Measurements from ENCODE around the gene SKIDA1. TPM values are rescaled to one million over a fixed set of nuclear protein-coding genes. Genes with fewer than 3 reads are reported as not detected.

Gene SKIDA1
- total RNA-seq, 2 experiments from 2014 or later = 0.25 to 0.38 TPM

DNA sequence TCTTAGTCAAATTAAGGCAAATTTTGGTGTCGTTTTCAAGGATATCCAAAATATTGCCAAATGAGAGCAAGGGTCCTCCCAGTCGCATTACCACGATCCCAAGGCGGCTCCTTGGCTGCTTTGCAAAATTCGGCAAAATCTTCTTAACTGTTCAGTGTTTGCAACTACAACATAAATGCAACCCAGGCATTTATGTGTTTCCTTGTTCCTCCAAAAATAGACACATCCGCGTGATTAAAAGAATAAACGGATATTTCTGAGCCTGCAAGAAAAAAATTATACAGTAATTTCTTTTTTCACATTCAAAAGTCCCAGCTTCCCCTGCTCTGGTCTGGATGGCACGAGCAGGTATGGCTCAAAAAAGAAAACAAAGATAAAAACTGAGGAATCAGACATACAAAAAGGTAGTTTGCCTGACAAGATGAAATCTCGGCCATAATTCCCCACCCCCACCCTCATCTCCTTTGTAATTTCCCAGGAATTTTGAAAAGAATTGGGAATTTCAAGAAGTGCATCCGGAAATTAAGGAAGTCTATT, 6.0 kb downstream of the SKIDA1 start:
- Mint-ChIP-seq H3K36me3 (ENCODE audit: low read depth) (no peaks in the 10 kb centered on the region), H3K4me3 (peak overlapping the region; percentile 80), H3K4me1 (peaks cover 46% of the 10 kb centered on the region), H3K27ac (no peak overlapping the region), H3K9me3 (no peaks in the 10 kb centered on the region), H3K27me3 (peaks cover 60% of the 10 kb centered on the region)
- ChIA-PET CTCF (interaction anchor here (4.0 kb wide), 1 partner anchor 22 kb away, joined by 39 read pairs; no protein-coding TSS in a partner anchor), POLR2A (interaction anchor here (1.6 to 1.8 kb wide), 2 partner anchors 14 to 23 kb away, joined by 4 to 5 read pairs; no protein-coding TSS in a partner anchor)
- DNase-seq = no peak

GRCh38 chr10:21518641-21519396, 6.7 kb downstream of the SKIDA1 start:
- H3K27me3 Mint-ChIP-seq = peaks cover 63% of the 10 kb centered on the region
- H3K4me3 Mint-ChIP-seq = peak overlapping the region; percentile 80
- H3K36me3 Mint-ChIP-seq (ENCODE audit: low read depth) = no peaks in the 10 kb centered on the region
- no peak overlapping the region for H3K27ac Mint-ChIP-seq
- peaks cover 46% of the 10 kb centered on the region for H3K4me1 Mint-ChIP-seq
- ChIA-PET POLR2A (interaction anchor here (1.0 to 1.5 kb wide), 3 partner anchors 8 to 22 kb away, joined by 3 to 9 read pairs (median 3); no protein-coding TSS in a partner anchor), CTCF (interaction anchor here (0.7 to 4.0 kb wide), 6 partner anchors 11 to 458 kb away, joined by 3 to 39 read pairs (median 4); no protein-coding TSS in a partner anchor)
- H3K9me3 Mint-ChIP-seq = no peaks in the 10 kb centered on the region
- no peak for DNase-seq

GRCh38 chr10:21518149-21518640, 7.3 kb downstream of the SKIDA1 start:
- POLR2A ChIA-PET = interaction anchor here (1.0 to 1.5 kb wide), 3 partner anchors 9 to 21 kb away, joined by 3 to 9 read pairs (median 3); no protein-coding TSS in a partner anchor
- H3K4me3 Mint-ChIP-seq = peak overlapping the region; percentile 80

DNA sequence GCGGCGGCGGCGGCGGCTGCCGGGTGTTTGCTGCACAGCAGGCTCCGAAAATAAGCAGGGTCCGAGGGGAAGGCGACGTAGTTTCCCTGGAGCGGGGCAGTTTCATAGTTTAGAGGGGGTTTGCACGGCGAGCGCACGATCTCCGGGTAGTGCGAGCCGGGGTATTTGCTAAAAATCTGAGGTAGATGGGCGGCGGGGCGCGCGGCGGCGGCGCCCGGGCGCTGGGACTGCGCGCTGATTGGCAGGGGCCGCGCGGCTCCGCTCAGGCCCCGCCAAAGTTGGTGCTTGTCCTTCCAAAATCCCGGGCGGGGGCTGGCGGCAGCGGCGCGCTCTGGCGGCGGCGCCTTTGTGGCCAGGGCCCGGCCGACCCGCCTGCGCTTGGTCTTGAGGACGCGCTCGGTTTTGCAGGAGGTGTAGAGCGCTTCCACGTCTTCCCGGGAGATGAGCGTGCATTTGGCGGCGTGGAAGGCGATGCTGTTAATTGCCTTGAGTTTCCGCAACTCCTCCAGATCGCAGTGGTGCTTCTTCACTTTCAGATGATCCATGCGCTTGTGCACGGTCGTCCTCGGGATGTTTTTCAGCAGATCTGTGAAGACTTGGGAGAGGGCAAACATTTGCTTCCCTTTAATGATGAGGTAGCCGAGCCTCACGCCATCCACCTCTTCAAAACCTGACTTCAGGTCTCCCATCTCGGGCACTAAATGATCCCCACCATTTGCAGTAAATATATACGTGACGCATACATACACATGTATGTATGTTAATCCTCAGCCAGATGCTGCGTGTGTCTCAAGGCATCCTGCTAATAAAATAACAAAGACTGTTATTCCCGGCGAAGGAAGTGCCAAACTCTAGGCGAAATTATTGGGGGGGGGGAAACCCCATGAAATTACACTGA, 8.1 kb downstream of the SKIDA1 start:
- ChIA-PET CTCF (interaction anchor here (0.7 to 4.0 kb wide), 4 partner anchors 13 to 21 kb away, joined by 3 to 39 read pairs (median 16); no protein-coding TSS in a partner anchor), POLR2A (interaction anchor here (1.0 to 2.0 kb wide), 3 partner anchors 10 to 21 kb away, joined by 3 to 9 read pairs (median 5); no protein-coding TSS in a partner anchor)
- H3K27ac Mint-ChIP-seq = no peak overlapping the region

More at GRCh38 chr10:21518149-21518640, 7.3 kb downstream of the SKIDA1 start:
- no peaks in the 10 kb centered on the region for H3K36me3 Mint-ChIP-seq (ENCODE audit: low read depth)
- peaks cover 46% of the 10 kb centered on the region for H3K4me1 Mint-ChIP-seq
- DNase-seq = no peak
- CTCF ChIA-PET = interaction anchor here (0.7 to 4.0 kb wide), 6 partner anchors 12 to 459 kb away, joined by 3 to 39 read pairs (median 4); no protein-coding TSS in a partner anchor
- no peaks in the 10 kb centered on the region for H3K9me3 Mint-ChIP-seq
- H3K27ac Mint-ChIP-seq = no peak overlapping the region
- H3K27me3 Mint-ChIP-seq = peaks cover 70% of the 10 kb centered on the region

GRCh38 chr10:21516242-21517131, 9.0 kb downstream of the SKIDA1 start:
- Mint-ChIP-seq H3K9me3 (no peaks in the 10 kb centered on the region), H3K4me3 (peak overlapping the region; percentile 80), H3K27ac (no peak overlapping the region), H3K27me3 (peaks cover 81% of the 10 kb centered on the region), H3K4me1 (peaks cover 46% of the 10 kb centered on the region), H3K36me3 (ENCODE audit: low read depth) (no peaks in the 10 kb centered on the region)
- ChIA-PET CTCF (interaction anchor here (3.6 kb wide), 1 partner anchor 20 kb away, joined by 26 read pairs; no protein-coding TSS in a partner anchor), POLR2A (interaction anchor here (2.0 to 2.2 kb wide), 2 partner anchors 10 to 20 kb away, joined by 5 to 17 read pairs; partner anchors contain the start of gene SKIDA1)
- DNase-seq = peak; percentile 57

More for the DNA sequence above, 8.1 kb downstream of the SKIDA1 start:
- DNase-seq = peak; percentile 36
- no peaks in the 10 kb centered on the region for H3K36me3 Mint-ChIP-seq (ENCODE audit: low read depth)
- H3K9me3 Mint-ChIP-seq = no peaks in the 10 kb centered on the region
- H3K4me3 Mint-ChIP-seq = peak overlapping the region; percentile 80
- peaks cover 46% of the 10 kb centered on the region for H3K4me1 Mint-ChIP-seq
- H3K27me3 Mint-ChIP-seq = peaks cover 78% of the 10 kb centered on the region

DNA sequence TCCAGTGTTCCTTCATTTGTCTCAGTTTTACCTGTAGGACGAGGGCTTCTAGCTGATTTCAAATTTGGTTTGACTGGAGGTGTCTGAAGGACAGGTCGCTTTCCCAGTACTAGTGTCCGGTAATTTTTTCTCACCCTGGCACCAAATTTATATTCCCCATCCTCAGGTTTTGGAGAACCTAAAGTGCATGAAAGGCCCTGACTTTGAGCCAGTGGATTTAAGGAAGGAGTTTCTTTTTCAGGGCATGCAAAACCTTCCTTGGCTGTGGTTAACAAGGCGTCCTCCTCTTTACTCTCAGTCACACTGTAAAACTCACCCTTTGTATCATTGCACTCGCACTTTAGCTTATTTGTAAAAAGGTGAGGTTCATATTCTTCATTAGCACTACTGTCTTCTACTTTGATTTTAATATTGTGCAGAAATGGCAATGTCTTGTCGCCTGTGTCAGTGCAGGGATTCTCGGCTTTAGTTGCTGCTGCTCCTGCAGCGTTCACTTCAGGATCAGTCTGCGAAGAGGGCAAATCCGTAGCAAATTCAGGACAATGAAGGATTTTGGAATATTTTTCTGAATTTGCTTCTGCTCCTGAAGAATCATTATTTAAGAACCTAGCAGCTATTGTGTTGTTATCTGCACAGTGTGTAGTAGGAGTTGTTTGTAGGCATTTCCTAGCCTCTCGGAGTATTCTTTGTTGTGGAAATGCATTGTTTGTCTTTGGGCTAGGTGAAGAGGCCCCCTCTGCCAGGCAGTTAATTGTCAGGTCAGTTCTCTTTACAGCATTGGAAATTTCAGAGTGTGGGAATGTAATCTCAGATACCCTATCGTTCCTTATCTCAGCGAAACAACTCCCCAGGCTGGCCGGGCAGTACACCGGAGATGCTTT, 9.9 kb downstream of the SKIDA1 start:
- Mint-ChIP-seq H3K4me3 (peak overlapping the region; percentile 59), H3K4me1 (peaks cover 39% of the 10 kb centered on the region), H3K27ac (no peak overlapping the region), H3K9me3 (no peaks in the 10 kb centered on the region), H3K36me3 (ENCODE audit: low read depth) (no peaks in the 10 kb centered on the region), H3K27me3 (peaks cover 77% of the 10 kb centered on the region)
- ChIA-PET CTCF (interaction anchor here (3.6 kb wide), 1 partner anchor 19 kb away, joined by 26 read pairs; no protein-coding TSS in a partner anchor), POLR2A (interaction anchor here (2.0 to 2.2 kb wide), 2 partner anchors 11 to 19 kb away, joined by 5 to 17 read pairs; partner anchors contain the start of gene SKIDA1)
- no peak for DNase-seq

GRCh38 chr10:21514818-21515351, 10.6 kb downstream of the SKIDA1 start:
- DNase-seq = no peak
- Mint-ChIP-seq H3K9me3 (no peaks in the 10 kb centered on the region), H3K27me3 (peaks cover 76% of the 10 kb centered on the region), H3K27ac (no peak overlapping the region), H3K36me3 (ENCODE audit: low read depth) (no peaks in the 10 kb centered on the region), H3K4me3 (no peak overlapping the region), H3K4me1 (peaks cover 31% of the 10 kb centered on the region)
- ChIA-PET CTCF (interaction anchor here (3.6 kb wide), 1 partner anchor 18 kb away, joined by 26 read pairs; no protein-coding TSS in a partner anchor), POLR2A (interaction anchor here (2.2 kb wide), 1 partner anchor 11 kb away, joined by 17 read pairs; the partner anchor contains the start of gene SKIDA1)

- POLR2A ChIA-PET = no interaction called here
- no peak overlapping the region for H3K27ac Mint-ChIP-seq
- no peaks in the 10 kb centered on the region for H3K36me3 Mint-ChIP-seq (ENCODE audit: low read depth)
- CTCF ChIA-PET = interaction anchor here (3.6 kb wide), 1 partner anchor 17 kb away, joined by 26 read pairs; no protein-coding TSS in a partner anchor
- no peaks in the 10 kb centered on the region for H3K9me3 Mint-ChIP-seq
- H3K4me3 Mint-ChIP-seq = no peak overlapping the region
- peaks cover 25% of the 10 kb centered on the region for H3K4me1 Mint-ChIP-seq
- peaks cover 70% of the 10 kb centered on the region for H3K27me3 Mint-ChIP-seq
- DNase-seq = no peak
Observed at GRCh38 chr10:21514129-21514817, 11.2 kb downstream of the SKIDA1 start.

DNA sequence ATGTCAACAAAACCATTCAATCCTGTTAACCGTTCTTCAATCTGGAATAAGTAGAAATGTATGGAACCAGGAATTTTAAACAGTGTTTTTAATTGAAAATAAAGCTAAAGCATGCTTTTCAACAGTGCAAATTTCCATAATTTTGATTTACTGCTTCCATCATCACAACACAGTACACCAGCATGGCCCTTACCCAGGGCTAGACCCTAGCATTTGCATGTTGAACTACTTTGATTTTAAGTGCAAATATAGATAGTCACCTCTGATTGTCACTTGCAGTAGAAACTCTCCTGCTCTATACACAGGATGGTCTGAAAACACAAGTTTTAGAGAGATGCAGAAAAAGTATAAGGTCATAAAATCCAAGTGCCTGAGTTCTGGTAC, 12.1 kb downstream of the SKIDA1 start:
- H3K27me3 Mint-ChIP-seq = peaks cover 61% of the 10 kb centered on the region

More for the DNA sequence above, 12.1 kb downstream of the SKIDA1 start:
- H3K4me1 Mint-ChIP-seq = peaks cover 17% of the 10 kb centered on the region
- no peak overlapping the region for H3K27ac Mint-ChIP-seq
- H3K9me3 Mint-ChIP-seq = no peaks in the 10 kb centered on the region
- DNase-seq = no peak
- ChIA-PET POLR2A (no interaction called here), CTCF (no interaction called here)
- no peaks in the 10 kb centered on the region for H3K36me3 Mint-ChIP-seq (ENCODE audit: low read depth)
- no peak overlapping the region for H3K4me3 Mint-ChIP-seq

Measured in activated CD4-positive, alpha-beta memory T cell treated with anti-CD3 and anti-CD28 coated beads, Interleukin-2, amount 10 ng/mL, durations not matched to agents 7 days and 5 days (primary cell).